HEK293 (cell line): ENCODE measurements around the gene FNIP1.

Source experiments
- CTCF ChIA-PET: fragments of 350-600 bp; formaldehyde crosslinking; extraction: SDS; loops from one replicate; lab custom pipeline; 2021; ENCODE audit warnings: antibody characterized with exemption; lab: Yijun Ruan, JAX
- POLR2A ChIA-PET: fragments of 300-600 bp; formaldehyde crosslinking; extraction: SDS; loops from one replicate; lab custom pipeline; 2020; ENCODE audit warnings: antibody characterized with exemption, inconsistent platforms; lab: Yijun Ruan, JAX
- H3K27ac ChIP-seq: fragments of 200-500 bp; sonication (Bioruptor generic); 2 replicates; pipeline ENCODE4 v1.5.1; 2014; ENCODE audit warnings: low read depth, low read length, control low read depth, inconsistent platforms; ENCODE audit errors: extremely low read depth
- H3K36me3 ChIP-seq, 2 experiments: fragments of 200-500 bp in 1 of 2; sonication (Bioruptor generic) in 1 of 2; 1 replicate in 1 of 2; 2 replicates in 1 of 2; pipeline ENCODE4 v1.5.1; 2014 to 2017; ENCODE audit warnings: inconsistent platforms in 2 of 2, low read length in 2 of 2; ENCODE audit not compliant: control insufficient read depth in 2 of 2, insufficient read depth in 1 of 2
- H3K4me1 ChIP-seq: fragments of 200-500 bp; sonication (Bioruptor generic); 2 replicates; pipeline ENCODE4 v1.5.1; 2014; ENCODE audit warnings: mild to moderate bottlenecking, low read length, inconsistent platforms; ENCODE audit not compliant: control insufficient read depth, insufficient read depth
- H3K4me3 ChIP-seq: 2 replicates; pipeline ENCODE4 v1.5.1; 2011; ENCODE audit warnings: low read depth, mild to moderate bottlenecking, control low read depth, low read length, moderate library complexity
- H3K9me3 ChIP-seq: fragments of 200-500 bp; sonication (Bioruptor generic); 2 replicates; pipeline ENCODE4 v1.5.1; 2014; ENCODE audit warnings: low read depth, low read length, inconsistent platforms; ENCODE audit not compliant: control insufficient read depth, insufficient read depth
- BCL11B ChIP-seq: fragments of 450-650 bp; formaldehyde crosslinking; IDR thresholded peaks from 2 replicates; pipeline ENCODE4 v1.5.1; 2016; ENCODE audit warnings: low read depth, missing biosample characterization, missing genetic modification characterization
- KLF17 ChIP-seq: fragments of 450-650 bp; formaldehyde crosslinking; IDR thresholded peaks from 2 replicates; pipeline ENCODE4 v1.5.1; 2016; ENCODE audit warnings: missing biosample characterization, missing genetic modification characterization
- KLF7 ChIP-seq: fragments of 450-650 bp; formaldehyde crosslinking; IDR thresholded peaks from 2 replicates; pipeline ENCODE4 v1.5.1; 2016; ENCODE audit warnings: missing biosample characterization, missing genetic modification characterization, borderline replicate concordance
- MEIS1 ChIP-seq: sonication (generic); formaldehyde crosslinking; IDR thresholded peaks from 2 replicates; pipeline ENCODE4 v1.8.1; 2022; ENCODE audit warnings: missing genetic modification reagents, mild to moderate bottlenecking, borderline replicate concordance
- MZF1 ChIP-seq: fragments of 450-650 bp; formaldehyde crosslinking; IDR thresholded peaks from 2 replicates; pipeline ENCODE4 v1.5.1; 2017; ENCODE audit warnings: missing biosample characterization, missing genetic modification characterization, borderline replicate concordance
- PRDM1 ChIP-seq: fragments of 450-650 bp; formaldehyde crosslinking; IDR thresholded peaks from 2 replicates; pipeline ENCODE4; 2016; ENCODE audit warnings: missing biosample characterization, missing genetic modification characterization
- PRDM6 ChIP-seq: fragments of 450-650 bp; formaldehyde crosslinking; IDR thresholded peaks from 2 replicates; pipeline ENCODE4 v1.5.1; 2017; ENCODE audit warnings: missing biosample characterization, missing genetic modification characterization
- SCRT1 ChIP-seq: fragments of 450-650 bp; formaldehyde crosslinking; IDR thresholded peaks from 2 replicates; pipeline ENCODE4 v1.5.1; 2016; ENCODE audit warnings: missing biosample characterization, missing genetic modification characterization, borderline replicate concordance
- SP7 ChIP-seq: fragments of 450-650 bp; formaldehyde crosslinking; IDR thresholded peaks from 2 replicates; pipeline ENCODE4 v1.5.1; 2016; ENCODE audit warnings: missing biosample characterization, missing genetic modification characterization
- TRIM28 ChIP-seq: IDR thresholded peaks from 2 replicates; pipeline ENCODE4 v1.6.1; 2011; ENCODE audit warnings: low read length, control low read depth, borderline replicate concordance
- TSHZ1 ChIP-seq: fragments of 450-650 bp; formaldehyde crosslinking; IDR thresholded peaks from 2 replicates; pipeline ENCODE4 v1.5.1; 2016; ENCODE audit warnings: missing biosample characterization, missing genetic modification characterization, borderline replicate concordance
- ZNF121 ChIP-seq: fragments of 450-650 bp; formaldehyde crosslinking; IDR thresholded peaks from 2 replicates; pipeline ENCODE4 v1.5.1; 2016; ENCODE audit warnings: missing biosample characterization, missing genetic modification characterization
- ZNF175 ChIP-seq: fragments of 450-650 bp; formaldehyde crosslinking; IDR thresholded peaks from 2 replicates; pipeline ENCODE4 v1.5.1; 2016; ENCODE audit warnings: missing biosample characterization, missing genetic modification characterization
- ZNF221 ChIP-seq: fragments of 450-650 bp; formaldehyde crosslinking; IDR thresholded peaks from 2 replicates; pipeline ENCODE4 v1.5.1; 2017; ENCODE audit warnings: missing biosample characterization, missing genetic modification characterization, borderline replicate concordance
- ZNF311 ChIP-seq: fragments of 450-650 bp; formaldehyde crosslinking; IDR thresholded peaks from 2 replicates; pipeline ENCODE4 v1.5.1; 2017; ENCODE audit warnings: missing biosample characterization, missing genetic modification characterization, borderline replicate concordance
- ZNF366 ChIP-seq: fragments of 450-650 bp; formaldehyde crosslinking; conservative IDR thresholded peaks from 2 replicates; pipeline ENCODE4 v1.5.1; 2016; ENCODE audit warnings: missing biosample characterization, missing genetic modification characterization
- ZNF423 ChIP-seq: fragments of 450-650 bp; formaldehyde crosslinking; IDR thresholded peaks from 2 replicates; pipeline ENCODE4 v1.5.1; 2016; ENCODE audit warnings: missing biosample characterization, missing genetic modification characterization
- ZNF473 ChIP-seq: fragments of 450-650 bp; formaldehyde crosslinking; IDR thresholded peaks from 2 replicates; pipeline ENCODE4 v1.5.1; 2017; ENCODE audit warnings: missing biosample characterization, missing genetic modification characterization
- ZNF514 ChIP-seq: fragments of 450-650 bp; formaldehyde crosslinking; IDR thresholded peaks from 2 replicates; pipeline ENCODE4 v1.5.1; 2016; ENCODE audit warnings: missing biosample characterization, missing genetic modification characterization
- ZNF558 ChIP-seq: fragments of 450-650 bp; formaldehyde crosslinking; IDR thresholded peaks from 2 replicates; pipeline ENCODE4 v1.5.1; 2016; ENCODE audit warnings: missing biosample characterization, missing genetic modification characterization
- ZNF623 ChIP-seq: fragments of 450-650 bp; formaldehyde crosslinking; IDR thresholded peaks from 2 replicates; pipeline ENCODE4 v1.5.1; 2016; ENCODE audit warnings: missing biosample characterization, missing genetic modification characterization
- ZNF747 ChIP-seq: fragments of 450-650 bp; formaldehyde crosslinking; IDR thresholded peaks from 2 replicates; pipeline ENCODE4 v1.5.1; 2016; ENCODE audit warnings: missing biosample characterization, missing genetic modification characterization
- ZNF76 ChIP-seq: fragments of 450-650 bp; formaldehyde crosslinking; IDR thresholded peaks from 2 replicates; pipeline ENCODE4; 2016; ENCODE audit warnings: low read depth, missing biosample characterization, missing genetic modification characterization, borderline replicate concordance
- ZNF792 ChIP-seq: fragments of 450-650 bp; formaldehyde crosslinking; IDR thresholded peaks from 2 replicates; pipeline ENCODE4 v1.5.1; 2016; ENCODE audit warnings: missing biosample characterization, missing genetic modification characterization
- ZNF837 ChIP-seq: fragments of 450-650 bp; formaldehyde crosslinking; IDR thresholded peaks from 2 replicates; pipeline ENCODE4 v1.5.1; 2016; ENCODE audit warnings: missing biosample characterization, missing genetic modification characterization
- ZSCAN23 ChIP-seq: fragments of 450-650 bp; formaldehyde crosslinking; IDR thresholded peaks from 2 replicates; pipeline ENCODE4 v1.5.1; 2016; ENCODE audit warnings: missing biosample characterization, missing genetic modification characterization

FNIP1 gene

GRCh38 chr5:131745155-131745554 lies 51.7 kb downstream of the FNIP1 start:
- Histone ChIP-seq H3K27ac (no peak overlapping the region), H3K9me3 (no peaks in the 10 kb centered on the region), H3K4me3 (no peak overlapping the region), H3K4me1 (no peaks in the 10 kb centered on the region), H3K36me3 (peaks cover 18 to 27% of the 10 kb centered on the region in 2 experiments)
- TF ChIP-seq MZF1 (no peak), ZNF175 (tag by site-specific recombination) (no peak), TRIM28 (no peak), ZNF221 (tag by site-specific recombination) (no peak), ZNF514 (tag by site-specific recombination) (no peak), ZNF473 (tag by site-specific recombination) (no peak), SCRT1 (tag by site-specific recombination) (no peak), PRDM1 (tag by site-specific recombination) (no peak), BCL11B (tag by site-specific recombination) (no peak), ZNF837 (tag by site-specific recombination) (no peak), ZNF747 (no peak), ZNF623 (tag by site-specific recombination) (no peak), ZNF311 (no peak), SP7 (no peak), TSHZ1 (tag by site-specific recombination) (no peak), ZNF366 (tag by site-specific recombination) (no peak), MEIS1 (no peak), ZNF121 (tag by site-specific recombination) (no peak), ZNF558 (tag by site-specific recombination) (no peak), PRDM6 (no peak)
- ChIA-PET CTCF (no interaction called here), POLR2A (no interaction called here)

- TF ChIP-seq KLF17 (no peak), ZNF76 (tag by site-specific recombination) (no peak), ZNF792 (tag by site-specific recombination) (no peak), KLF7 (tag by site-specific recombination) (no peak), ZNF423 (tag by site-specific recombination) (no peak), ZSCAN23 (tag by site-specific recombination) (no peak)
- H3K27ac ChIP-seq = no peak overlapping the region
- H3K9me3 ChIP-seq = no peaks in the 10 kb centered on the region
- H3K4me1 ChIP-seq = no peaks in the 10 kb centered on the region
- H3K36me3 ChIP-seq = peaks cover 22 to 36% of the 10 kb centered on the region in 2 experiments
- ChIA-PET POLR2A (no interaction called here), CTCF (no interaction called here)
- no peak overlapping the region for H3K4me3 ChIP-seq
Observed at GRCh38 chr5:131740477-131740876, 56.3 kb downstream of the FNIP1 start.
